SK-MEL-5 (cell line): ENCODE data around the gene BTBD9. TPM values are rescaled to one million over a fixed set of nuclear protein-coding genes. Genes with fewer than 3 reads are reported as not detected.
"Not testable (repeated sequence)": the region's sequence is repeated elsewhere in the genome, so short reads cannot be mapped to it uniquely, and the experiment has no call there.

ENCODE experiments used
- DNase-seq: peaks from one replicate; pipeline ENCODE4 v3.0.0-alpha.2; 2016; ENCODE audit warnings: low read depth, low spot score
- in situ Hi-C: cut with HindIII; loops from 2 replicates; pipeline ENCODE4 v1.10.0; 2016; ENCODE audit warnings: low sequenced_read_pairs, high pct_unique_total_duplicates, low pct_unique_long_range_greater_than_20kb
- total RNA-seq: library from RNA; depleted of rRNA; stranded (reverse); fragments of >200 nt; shearing (Covaris generic); gene quantifications from 2 replicates; pipeline ENCODE4 v1.2.3, GENCODE V29; 2014

The BTBD9 gene
- total RNA-seq, 1 experiment from 2014 or later = 11.9 TPM

GRCh38 chr6:38654263-38654662 is 14.5 kb upstream of the BTBD9 start:
- in situ Hi-C loops = no loop called here
- no peak for DNase-seq

DNA sequence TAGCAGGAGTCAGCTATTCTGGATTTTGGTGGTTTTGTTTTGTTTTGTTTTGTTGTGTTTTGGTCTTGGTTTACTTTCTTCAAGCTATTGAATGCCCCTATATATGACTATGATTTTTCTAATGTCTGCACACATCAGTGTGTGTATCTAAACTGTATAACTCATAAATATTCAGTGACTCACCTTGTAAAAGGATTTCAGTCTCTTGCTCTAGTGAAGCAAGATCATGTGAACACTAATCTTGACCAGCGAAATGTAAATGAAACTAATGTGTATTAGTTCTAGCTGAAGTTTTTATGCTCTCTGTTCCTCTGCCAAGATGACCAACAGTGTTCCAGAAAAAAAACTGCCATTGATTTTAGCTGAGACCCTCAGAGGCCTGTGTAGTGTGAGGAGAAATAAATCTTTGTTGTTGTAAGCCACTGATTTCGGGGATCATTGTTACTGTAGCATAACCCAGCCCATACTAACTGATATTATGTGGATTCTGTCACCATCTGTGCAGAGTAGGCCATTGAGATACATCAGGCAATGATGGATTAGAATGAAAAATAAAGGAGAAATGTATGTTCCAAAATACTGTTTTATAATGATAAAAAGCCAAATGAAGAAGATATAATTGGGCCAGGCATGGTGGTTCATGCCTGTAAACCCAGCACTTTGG is 11.5 kb upstream of the BTBD9 start:
- no peak for DNase-seq
- in situ Hi-C loops = no loop called here

DNA sequence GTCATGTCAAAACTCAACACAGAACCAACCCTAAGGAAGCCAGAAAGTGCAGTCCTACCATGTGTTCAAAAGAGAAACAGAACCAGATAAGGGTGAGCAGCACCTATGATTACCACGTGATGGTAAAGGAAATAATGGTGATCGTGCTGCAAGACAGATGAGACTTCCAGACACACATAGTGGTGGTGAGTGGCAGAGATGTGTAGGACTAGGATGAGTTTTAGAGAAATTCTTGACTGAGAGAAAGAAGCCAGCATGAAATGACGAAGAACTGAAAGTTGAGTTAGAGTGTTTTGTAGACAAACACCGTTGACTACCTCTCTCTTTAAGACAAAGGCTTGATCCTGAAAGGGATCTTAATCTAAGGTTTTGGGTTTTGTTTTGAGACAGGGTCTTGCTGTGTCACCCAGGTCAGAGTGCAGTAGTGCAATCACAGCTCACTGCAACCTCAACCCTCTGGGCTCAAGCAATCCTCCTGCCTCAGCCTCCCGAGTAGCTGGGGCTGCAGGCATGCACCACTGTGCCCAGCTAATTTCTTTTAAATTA is 10.6 kb upstream of the BTBD9 start:
- in situ Hi-C loops = no loop called here
- DNase-seq = no peak

DNA sequence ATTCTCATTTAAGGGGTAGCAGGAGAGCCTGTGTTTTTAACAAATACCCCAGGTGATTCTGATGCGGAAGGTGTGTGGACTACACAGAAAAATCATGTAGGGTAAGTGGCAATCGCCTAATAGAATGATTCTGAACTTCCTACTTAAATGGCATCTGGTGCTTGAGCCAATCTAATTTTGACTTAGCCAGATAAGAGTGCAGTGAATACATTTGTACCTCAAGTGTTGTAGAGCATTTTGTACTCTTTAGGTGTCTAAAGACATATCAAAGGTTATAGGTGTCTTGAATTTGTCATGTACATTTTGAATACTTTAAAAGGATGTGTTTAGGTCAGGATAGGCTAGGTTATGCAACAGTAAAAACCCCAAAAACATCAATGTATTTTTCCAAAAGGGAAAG is 10.0 kb upstream of the BTBD9 start:
- in situ Hi-C loops = no loop called here

DNA sequence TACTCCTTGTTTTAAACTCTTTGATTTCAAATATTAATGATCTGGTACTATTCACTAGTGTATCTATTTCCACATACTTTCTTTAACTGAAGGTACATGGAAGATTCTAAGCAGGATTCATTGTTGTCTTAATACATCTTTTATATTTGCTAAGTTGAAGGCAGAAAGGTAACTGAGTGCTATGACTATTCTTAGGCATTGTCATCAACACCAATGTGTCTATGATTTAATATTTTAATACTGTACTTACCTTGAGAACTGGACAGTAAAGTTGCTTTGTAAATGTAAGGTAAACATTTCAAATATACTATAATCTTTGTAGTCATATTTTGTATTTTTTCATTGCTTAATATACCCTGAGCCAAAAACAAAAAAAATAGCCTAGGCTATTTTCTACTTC is 8.9 kb upstream of the BTBD9 start:
- in situ Hi-C loops = no loop called here
- no peak for DNase-seq

More for the DNA sequence above, 10.0 kb upstream of the BTBD9 start:
- no peak for DNase-seq

- DNase-seq = no peak
- in situ Hi-C loops = no loop called here
Measured at GRCh38 chr6:38646166-38646878, 6.6 kb upstream of the BTBD9 start.

GRCh38 chr6:38644951-38645350 is 5.2 kb upstream of the BTBD9 start:
- in situ Hi-C loops = no loop called here
- no peak for DNase-seq

DNA sequence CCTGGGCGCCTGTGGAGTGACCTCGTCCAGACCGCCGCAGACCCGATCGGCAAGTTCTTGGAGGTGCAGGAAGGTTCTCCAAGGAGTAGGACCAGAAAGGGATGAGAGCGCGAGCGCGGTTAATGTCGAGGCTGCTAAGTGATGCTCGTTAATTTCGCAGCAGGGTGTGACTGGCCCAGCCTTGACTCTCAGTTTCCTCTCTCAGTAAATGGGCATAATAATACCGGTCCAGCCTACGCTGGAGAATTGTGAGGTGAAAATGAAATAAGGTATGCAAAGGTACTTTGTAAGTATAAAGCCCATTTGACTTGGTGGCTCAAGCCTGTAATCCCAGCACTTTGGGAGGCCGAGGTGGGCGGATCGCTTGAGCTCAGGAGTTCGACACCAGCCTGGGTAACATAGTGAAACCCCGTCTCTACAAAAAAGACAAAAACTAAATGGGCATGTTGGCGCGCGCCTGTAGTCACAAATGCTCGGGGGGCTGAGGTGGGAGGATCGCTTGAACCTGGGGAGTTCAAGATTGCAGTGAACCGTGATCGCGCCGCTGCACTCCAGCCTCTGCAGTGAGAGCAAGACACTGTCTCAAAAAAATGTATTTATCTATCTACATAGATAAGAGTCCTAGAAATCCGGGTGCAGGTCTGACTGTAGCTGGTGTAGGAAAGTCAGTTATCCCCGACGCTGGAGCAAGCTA is 634 bp upstream of the BTBD9 start:
- no peak for DNase-seq
- in situ Hi-C loops = no loop called here

DNA sequence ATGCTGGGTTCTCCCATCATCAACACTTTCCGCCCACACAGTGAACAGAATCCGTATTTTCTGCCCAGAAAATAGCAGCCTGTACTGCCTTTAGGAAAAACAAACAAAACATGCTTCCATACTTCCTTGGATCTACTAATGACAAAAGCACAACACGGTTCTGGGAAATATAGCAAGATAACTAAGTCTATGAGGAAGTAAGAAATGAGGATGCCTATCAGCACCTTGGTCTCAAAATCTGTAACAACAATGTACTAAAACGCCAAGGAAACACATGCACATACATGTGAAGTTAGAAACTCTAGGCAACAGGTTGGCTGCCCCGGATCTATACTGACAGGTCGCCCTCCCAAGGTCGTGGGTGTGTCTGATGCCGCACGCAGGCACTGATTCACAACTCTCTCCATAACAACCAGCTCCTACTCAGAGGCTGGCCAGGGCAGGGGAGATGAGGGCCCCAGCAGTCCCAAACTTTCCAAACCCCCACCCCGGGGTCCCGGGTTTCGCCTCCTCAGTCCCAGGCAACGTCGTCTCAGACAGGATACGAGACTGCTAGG is 710 bp downstream of the BTBD9 start:
- in situ Hi-C loops = no loop called here
- DNase-seq = peak; percentile 14

DNA sequence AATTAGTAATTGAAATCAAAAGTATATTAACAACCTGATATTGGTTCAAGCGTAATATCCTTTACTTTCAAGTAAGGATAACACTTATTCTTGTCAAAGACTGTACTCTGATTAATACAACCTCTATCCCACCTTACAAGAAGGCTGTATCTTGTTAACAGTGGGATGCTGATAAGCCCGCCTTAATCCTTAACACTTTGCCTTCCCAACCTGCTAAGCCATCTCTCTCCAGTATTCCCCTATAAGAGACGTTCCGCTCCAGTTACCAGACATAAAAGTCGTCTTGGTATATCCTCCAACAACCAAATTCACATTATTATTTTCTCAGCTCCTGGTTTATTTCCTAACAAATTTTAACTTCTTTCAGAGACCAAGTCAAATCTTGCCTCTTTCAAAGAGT is 2.0 kb downstream of the BTBD9 start:
- in situ Hi-C loops = no loop called here
- DNase-seq = no peak

GRCh38 chr6:38636027-38636426 is 3.7 kb downstream of the BTBD9 start:
- no peak for DNase-seq
- in situ Hi-C loops = no loop called here

DNA sequence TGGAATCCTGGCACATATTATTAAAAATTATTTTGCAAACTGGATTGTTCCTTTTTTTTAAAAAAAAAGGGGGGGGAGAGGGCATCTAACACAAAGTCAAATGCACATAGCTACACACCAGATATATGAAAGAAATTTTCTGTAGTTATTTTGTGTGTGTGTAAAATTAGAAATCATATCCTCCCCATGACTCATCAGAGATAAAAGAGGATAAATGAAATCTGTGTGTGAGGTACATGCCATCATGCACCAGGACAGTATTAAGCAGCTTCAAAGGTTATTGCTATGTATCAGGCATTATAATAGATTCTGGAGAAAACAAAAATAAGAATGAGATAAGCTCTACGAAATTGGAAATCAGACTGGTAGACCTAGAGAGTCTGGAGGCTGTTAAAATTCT is 5.2 kb downstream of the BTBD9 start:
- DNase-seq = no peak
- in situ Hi-C loops = no loop called here

GRCh38 chr6:38632490-38632889 is 7.2 kb downstream of the BTBD9 start:
- in situ Hi-C loops = no loop called here
- DNase-seq = no peak

GRCh38 chr6:38631186-38631783 is 8.4 kb downstream of the BTBD9 start:
- in situ Hi-C loops = no loop called here

DNA sequence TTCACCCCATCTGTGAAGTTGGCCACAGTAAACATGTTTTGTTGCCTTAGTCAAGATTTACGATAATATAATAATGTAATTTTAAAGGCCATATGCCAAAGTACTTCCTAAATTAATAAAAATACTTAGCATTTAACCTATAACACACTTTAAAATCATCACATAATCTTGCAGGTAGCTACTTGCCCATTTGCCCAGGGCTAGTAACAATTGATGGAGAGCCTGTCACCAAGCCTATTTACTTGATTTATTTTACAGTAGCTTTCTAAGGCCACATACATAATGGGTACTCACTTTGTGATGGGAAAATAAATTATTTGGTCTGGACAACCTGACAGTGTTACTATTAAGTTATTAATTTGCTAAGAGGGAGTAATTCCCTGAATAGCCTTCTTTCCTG is 14.5 kb downstream of the BTBD9 start:
- DNase-seq = no peak
- in situ Hi-C loops = no loop called here

More at GRCh38 chr6:38631186-38631783, 8.4 kb downstream of the BTBD9 start:
- DNase-seq = no peak

- in situ Hi-C loops, DNase-seq: not testable (repeated sequence)
Measured at GRCh38 chr6:38619342-38619741, 20.4 kb downstream of the BTBD9 start.

- DNase-seq, in situ Hi-C loops: not testable (repeated sequence)
Measured at GRCh38 chr6:38618301-38618700, 21.4 kb downstream of the BTBD9 start.

DNA sequence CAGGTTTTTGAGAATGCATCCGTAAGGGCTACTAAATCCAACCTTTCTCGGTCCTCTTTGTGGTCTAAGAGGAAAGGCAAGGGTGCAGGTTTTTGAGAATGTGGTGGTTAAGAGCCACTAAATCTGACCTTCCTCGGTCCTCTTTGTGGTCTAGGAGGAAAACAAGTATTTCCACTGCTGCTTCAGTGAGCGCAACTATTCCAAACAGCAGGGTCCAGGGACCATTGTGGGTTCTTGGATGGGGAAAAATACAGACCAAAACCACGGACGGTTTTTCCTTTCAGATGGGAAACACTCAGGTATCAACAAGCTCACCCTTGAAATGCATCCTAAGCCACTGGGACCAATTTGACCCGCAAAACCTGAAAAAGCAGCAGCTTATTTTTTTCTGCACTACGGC is 21.9 kb downstream of the BTBD9 start:
- DNase-seq = no peak
- in situ Hi-C loops = no loop called here
